HG02763 (cell line): ENCODE data around the gene GSS.
"Not testable (repeated sequence)": the region's sequence is repeated elsewhere in the genome, so short reads cannot be mapped to it uniquely, and the experiment has no call there.

Experiments used
- ATAC-seq: cut with Tn5 transposase; IDR thresholded peaks from one replicate; pipeline ENCODE4 v1.9.1; 2021; ENCODE audit warnings: mild to moderate bottlenecking, moderate library complexity; ENCODE audit not compliant: unreplicated experiment

Gene GSS

GRCh38 chr20:34915131-34915530, 40.5 kb downstream of the GSS start:
- no peak for ATAC-seq

GRCh38 chr20:34907616-34908469, 47.8 kb downstream of the GSS start:
- ATAC-seq = no peak

- ATAC-seq = no peak
Measured at GRCh38 chr20:34904202-34904621, 51.4 kb downstream of the GSS start.

- not testable (repeated sequence) for ATAC-seq
Measured at GRCh38 chr20:34898731-34899130, 56.9 kb downstream of the GSS start.

GRCh38 chr20:34898129-34898528, 57.5 kb downstream of the GSS start:
- ATAC-seq = not testable (repeated sequence)

GRCh38 chr20:34896086-34896621, 59.5 kb downstream of the GSS start:
- ATAC-seq = no peak

GRCh38 chr20:34895465-34895864, 60.1 kb downstream of the GSS start:
- ATAC-seq = no peak

- no peak for ATAC-seq
Measured at GRCh38 chr20:34894723-34895122, 60.9 kb downstream of the GSS start.

- no peak for ATAC-seq
Measured at GRCh38 chr20:34892671-34893070, 62.9 kb downstream of the GSS start.

GRCh38 chr20:34891166-34892062, 64.2 kb downstream of the GSS start:
- ATAC-seq = no peak

- ATAC-seq = no peak
Measured at GRCh38 chr20:34888468-34888867, 67.1 kb downstream of the GSS start.

- no peak for ATAC-seq
Measured at GRCh38 chr20:34887023-34887422, 68.6 kb downstream of the GSS start.

- no peak for ATAC-seq
Measured at GRCh38 chr20:34886122-34886521, 69.5 kb downstream of the GSS start.

- no peak for ATAC-seq
Measured at GRCh38 chr20:34884260-34884659, 71.3 kb downstream of the GSS start.

GRCh38 chr20:34883809-34884208, 71.8 kb downstream of the GSS start:
- no peak for ATAC-seq

- no peak for ATAC-seq
Measured at GRCh38 chr20:34883087-34883688, 72.4 kb downstream of the GSS start.

- ATAC-seq = no peak
Measured at GRCh38 chr20:34881689-34882088, 73.9 kb downstream of the GSS start.

GRCh38 chr20:34880971-34881370, 74.6 kb downstream of the GSS start:
- not testable (repeated sequence) for ATAC-seq

- ATAC-seq = no peak
Measured at GRCh38 chr20:34880215-34880850, 75.3 kb downstream of the GSS start.
